Endothelial cell of umbilical vein (primary cell): ENCODE results near the gene CCDC188. TPM values are rescaled to one million over a fixed set of nuclear protein-coding genes. Genes with fewer than 3 reads are reported as not detected.

Source experiments
- BruUV-seq: library from RNA; stranded (reverse); fragments of 400-500 nt; replicated peaks from 2 replicates; lab custom pipeline; 2021; lab: Mats Ljungman, UMichigan
- CTCF ChIA-PET: fragments of 300-600, 350-600 bp; sonication (Branson Sonifier 250); formaldehyde crosslinking; loops from one replicate; lab custom pipeline; 2021; ENCODE audit warnings: antibody characterized with exemption, inconsistent platforms; lab: Charles Lee
- POLR2A ChIA-PET: fragments of 300-600, 350-600 bp; sonication (Branson Sonifier 250); formaldehyde crosslinking; loops from one replicate; lab custom pipeline; 2021; ENCODE audit warnings: antibody characterized with exemption, inconsistent platforms; lab: Charles Lee
- DNase-seq: peaks from one replicate; pipeline ENCODE4 v3.0.0-alpha.2; 2011; ENCODE audit warnings: low read depth, low spot score
- FAIRE-seq: peaks from 2 replicates; lab custom pipeline; 2011; peaks lifted over from hg19 to GRCh38; lab: Jason Lieb, UNC
- H2AFZ ChIP-seq: 2 replicates; pipeline ENCODE4 v1.6.0; 2012; ENCODE audit warnings: low read depth, low read length, control low read depth, inconsistent platforms
- H3K27ac ChIP-seq: 2 replicates; pipeline ENCODE4 v1.5.1; 2011; ENCODE audit warnings: low read depth, mild to moderate bottlenecking, control low read depth, low read length, moderate library complexity; ENCODE audit not compliant: insufficient read depth
- H3K27me3 ChIP-seq, 2 experiments: 2 replicates each; pipeline versions ENCODE4 v1.6.0 to v1.6.1; 2011; ENCODE audit warnings: low read length in 2 of 2, mixed read lengths in 1 of 2; ENCODE audit not compliant: control insufficient read depth in 2 of 2, insufficient read depth in 2 of 2
- H3K36me3 ChIP-seq, 2 experiments: 2 replicates in 1 of 2; 3 replicates in 1 of 2; pipeline ENCODE4 v1.5.1; 2011; ENCODE audit warnings: low read length in 2 of 2, mild to moderate bottlenecking in 1 of 2, moderate library complexity in 1 of 2; ENCODE audit not compliant: control insufficient read depth in 2 of 2, insufficient read depth in 2 of 2; ENCODE audit errors: extremely low read depth in 1 of 2
- H3K4me1 ChIP-seq: 3 replicates; pipeline ENCODE4 v1.5.1; 2011; ENCODE audit warnings: mild to moderate bottlenecking, low read length; ENCODE audit not compliant: control insufficient read depth, insufficient read depth; ENCODE audit errors: extremely low read depth
- H3K4me2 ChIP-seq: 2 replicates; pipeline ENCODE4 v1.6.1; 2011; ENCODE audit warnings: low read length, control low read depth, mixed read lengths; ENCODE audit not compliant: insufficient read depth
- H3K4me3 ChIP-seq, 3 experiments: fragments of 200-600 bp in 1 of 3; sonication (generic), shearing (Covaris generic) in 1 of 3; replicated peaks in 1 of 3; 2 replicates each; pipeline ENCODE4 v1.5.1; 2011 to 2016; ENCODE audit warnings: control low read depth in 3 of 3, low read length in 3 of 3, mild to moderate bottlenecking in 2 of 3, inconsistent platforms in 1 of 3, low read depth in 1 of 3, moderate library complexity in 1 of 3; ENCODE audit not compliant: insufficient read depth in 1 of 3
- H3K79me2 ChIP-seq: 2 replicates; pipeline ENCODE4 v1.6.0; 2012; ENCODE audit warnings: low read length, inconsistent platforms; ENCODE audit not compliant: control insufficient read depth, insufficient read depth
- H3K9ac ChIP-seq: replicated peaks from 2 replicates; pipeline ENCODE3; 2011; ENCODE audit warnings: low read length, control low read depth; ENCODE audit not compliant: insufficient read depth; ENCODE audit errors: extremely low read depth
- H3K9me1 ChIP-seq: replicated peaks from 3 replicates; pipeline ENCODE4 v1.6.0; 2011; ENCODE audit warnings: mild to moderate bottlenecking, low read length; ENCODE audit not compliant: control insufficient read depth, insufficient read depth; ENCODE audit errors: extremely low read depth
- H3K9me3 ChIP-seq: replicated peaks from 2 replicates; pipeline ENCODE4 v1.5.1; 2012; ENCODE audit warnings: low read length, inconsistent platforms; ENCODE audit not compliant: control insufficient read depth, insufficient read depth
- H4K20me1 ChIP-seq: replicated peaks from 2 replicates; pipeline ENCODE3; 2011; ENCODE audit warnings: mild to moderate bottlenecking, low read length; ENCODE audit not compliant: control insufficient read depth, insufficient read depth; ENCODE audit errors: extremely low read depth
- EZH2 ChIP-seq: IDR thresholded peaks from 2 replicates; pipeline ENCODE4 v1.6.1; 2012; ENCODE audit warnings: borderline replicate concordance, low read depth, mild to moderate bottlenecking, moderate library complexity, low read length, inconsistent platforms; ENCODE audit not compliant: severe bottlenecking
- FOS ChIP-seq: IDR thresholded peaks from 2 replicates; pipeline ENCODE4 v1.6.1; 2011; ENCODE audit warnings: mild to moderate bottlenecking, low read length, moderate library complexity, borderline replicate concordance; ENCODE audit not compliant: insufficient read depth
- GATA2 ChIP-seq: IDR thresholded peaks from 2 replicates; pipeline ENCODE4 v1.7.0; 2011; ENCODE audit warnings: low read depth, mild to moderate bottlenecking, moderate library complexity, mixed read lengths, low read length; ENCODE audit not compliant: insufficient read length, insufficient read depth
- JUN ChIP-seq: IDR thresholded peaks from 2 replicates; pipeline ENCODE4 v1.6.1; 2011; ENCODE audit warnings: borderline replicate concordance, low read depth; ENCODE audit not compliant: insufficient read length, insufficient read depth
- MAX ChIP-seq: IDR thresholded peaks from 2 replicates; pipeline ENCODE4 v1.6.1; 2011; ENCODE audit not compliant: insufficient read depth, insufficient read length
- MYC ChIP-seq: IDR thresholded peaks from one replicate; pipeline ENCODE4 v1.6.1; 2011; ENCODE audit warnings: mild to moderate bottlenecking, low read depth, low read length
- POLR2A ChIP-seq: IDR thresholded peaks from 2 replicates; pipeline ENCODE4 v1.6.1; 2012; ENCODE audit warnings: low read depth, mild to moderate bottlenecking, control low read depth, low read length
- POLR2AphosphoS5 ChIP-seq: IDR thresholded peaks from 2 replicates; pipeline ENCODE4 v1.6.1; 2012; ENCODE audit warnings: low read depth, mild to moderate bottlenecking, control low read depth, low read length, moderate library complexity; ENCODE audit not compliant: insufficient read depth
- dilution Hi-C: fragments of 300-500 bp; cut with MboI; formaldehyde crosslinking; loops from one replicate; pipeline ENCODE4 v1.15.0; 2019; ENCODE audit warnings: low sequenced_read_pairs; ENCODE audit not compliant: extremely low pct_ligation_motif_present
- intact Hi-C: fragments of 100-400 bp; cut with micrococcal nuclease; formaldehyde crosslinking; loops from one replicate; pipeline ENCODE4 v1.10.0; 2022
- polyA plus RNA-seq, 4 experiments: library from polyadenylated mRNA; depleted of rRNA in 3 of 4; stranded (reverse) in 3 of 4; unstranded in 1 of 4; fragments of >200 nt; gene quantifications; 2 replicates each; pipeline versions ENCODE4 v1.2.1 to v1.2.3, GENCODE V29; 2011 to 2012; ENCODE audit warnings: missing spikeins in 1 of 4
- total RNA-seq: library from RNA; stranded (reverse); gene quantifications from 2 replicates; pipeline ENCODE4 v1.2.3, GENCODE V29; 2021
- TF ChIP-seq, protein P1 (sequence below), 2 donors: IDR thresholded peaks; 1 replicate in 1 of 2; 2 replicates in 1 of 2; pipeline ENCODE4 v1.5.1; 2011; ENCODE audit warnings: low read length in 2 of 2, mild to moderate bottlenecking in 2 of 2, moderate library complexity in 2 of 2, control low read depth in 1 of 2, inconsistent platforms in 1 of 2, low read depth in 1 of 2; ENCODE audit not compliant: insufficient read depth in 1 of 2; ENCODE audit errors: extremely low read depth in 1 of 2

CCDC188 gene
- total and polyA plus RNA-seq, 2 donors (not counting 3 experiments of a cell fraction or from before 2014, with no cell fraction given) = 9.4 to 9.8 TPM

- Histone ChIP-seq H3K4me1 (no peaks in the 10 kb centered on the region), H3K9me1 (no peaks in the 10 kb centered on the region), H3K9me3 (no peaks in the 10 kb centered on the region), H3K79me2 (no peaks in the 10 kb centered on the region), H3K9ac (no peak overlapping the region), H3K27me3 (no peaks in the 10 kb centered on the region), H2AFZ (no peak overlapping the region), H3K4me2 (no peak overlapping the region), H3K27ac (no peak overlapping the region), H3K36me3 (no peaks in the 10 kb centered on the region), H4K20me1 (no peaks in the 10 kb centered on the region), H3K4me3 (no peak overlapping the region)
- no TSS peak for BruUV-seq
- TF ChIP-seq, protein P1, sequence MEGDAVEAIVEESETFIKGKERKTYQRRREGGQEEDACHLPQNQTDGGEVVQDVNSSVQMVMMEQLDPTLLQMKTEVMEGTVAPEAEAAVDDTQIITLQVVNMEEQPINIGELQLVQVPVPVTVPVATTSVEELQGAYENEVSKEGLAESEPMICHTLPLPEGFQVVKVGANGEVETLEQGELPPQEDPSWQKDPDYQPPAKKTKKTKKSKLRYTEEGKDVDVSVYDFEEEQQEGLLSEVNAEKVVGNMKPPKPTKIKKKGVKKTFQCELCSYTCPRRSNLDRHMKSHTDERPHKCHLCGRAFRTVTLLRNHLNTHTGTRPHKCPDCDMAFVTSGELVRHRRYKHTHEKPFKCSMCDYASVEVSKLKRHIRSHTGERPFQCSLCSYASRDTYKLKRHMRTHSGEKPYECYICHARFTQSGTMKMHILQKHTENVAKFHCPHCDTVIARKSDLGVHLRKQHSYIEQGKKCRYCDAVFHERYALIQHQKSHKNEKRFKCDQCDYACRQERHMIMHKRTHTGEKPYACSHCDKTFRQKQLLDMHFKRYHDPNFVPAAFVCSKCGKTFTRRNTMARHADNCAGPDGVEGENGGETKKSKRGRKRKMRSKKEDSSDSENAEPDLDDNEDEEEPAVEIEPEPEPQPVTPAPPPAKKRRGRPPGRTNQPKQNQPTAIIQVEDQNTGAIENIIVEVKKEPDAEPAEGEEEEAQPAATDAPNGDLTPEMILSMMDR (IDR thresholded peaks at IDR 0.05; ENCODE audit: extremely low read depth in 1 of 2, insufficient read depth in 1 of 2, low read depth in 1 of 2, low read length in 2 of 2) = no peak
- TF ChIP-seq GATA2 (no peak), POLR2A (no peak), MAX (no peak), MYC (no peak), FOS (no peak), POLR2AphosphoS5 (no peak), EZH2 (no peak), JUN (no peak)
- ChIA-PET POLR2A (no interaction called here), CTCF (interaction anchor here (1.7 to 2.9 kb wide), 2 partner anchors 19 to 63 kb away, joined by 6 to 19 read pairs; no protein-coding TSS in a partner anchor)
- FAIRE-seq = no peak
- intact Hi-C loops = no loop called here
- no peak for DNase-seq
- dilution Hi-C loops = no loop called here
Observed at GRCh38 chr22:20175597-20175900, 24.7 kb upstream of the CCDC188 start.
